Neural cell (in vitro differentiated cells): ENCODE data around the gene ANGPTL2.

ENCODE experiments used
- CTCF ChIP-seq: fragments of 450-650 bp; IDR thresholded peaks from 2 replicates; pipeline ENCODE4 v1.5.1; 2014; ENCODE audit warnings: antibody characterized with exemption, mild to moderate bottlenecking, moderate library complexity; ENCODE audit not compliant: poor library complexity, severe bottlenecking
- EP300 ChIP-seq: fragments of 450-650 bp; conservative IDR thresholded peaks from 2 replicates; pipeline ENCODE4 v1.6.1; 2014; ENCODE audit warnings: antibody characterized with exemption, mild to moderate bottlenecking, moderate library complexity; ENCODE audit not compliant: poor library complexity, severe bottlenecking
- EZH2 ChIP-seq: fragments of 200-600, 300-800 bp; shearing (Covaris generic), sonication (generic); IDR thresholded peaks from 2 replicates; pipeline ENCODE4 v1.6.1; 2014; ENCODE audit warnings: antibody characterized with exemption, low read length, borderline replicate concordance, mild to moderate bottlenecking; ENCODE audit not compliant: insufficient read depth, poor library complexity, severe bottlenecking
- POLR2AphosphoS5 ChIP-seq: IDR thresholded peaks from 2 replicates; pipeline ENCODE4 v1.6.1; 2012
- RAD21 ChIP-seq: fragments of 450-650 bp; conservative IDR thresholded peaks from 2 replicates; pipeline ENCODE4 v1.6.1; 2014; ENCODE audit warnings: antibody characterized with exemption, mild to moderate bottlenecking, moderate library complexity
- REST ChIP-seq: IDR thresholded peaks from 2 replicates; pipeline ENCODE4 v1.6.1; 2012; ENCODE audit warnings: borderline replicate concordance
- SMC3 ChIP-seq: fragments of 450-650 bp; conservative IDR thresholded peaks from 2 replicates; pipeline ENCODE4 v1.6.1; 2014; ENCODE audit warnings: antibody characterized with exemption, mild to moderate bottlenecking, moderate library complexity; ENCODE audit not compliant: poor library complexity
- TAF1 ChIP-seq: IDR thresholded peaks from 2 replicates; pipeline ENCODE4 v1.6.1; 2012; ENCODE audit warnings: low read depth

GRCh38 chr9:127170103-127170502 is 47.7 kb upstream of the ANGPTL2 start:
- TF ChIP-seq CTCF (no peak), EP300 (no peak), RAD21 (no peak), EZH2 (no peak), TAF1 (no peak), POLR2AphosphoS5 (no peak), SMC3 (no peak), REST (no peak)
